ENCODE results near the gene NDUFS6.

DNA sequence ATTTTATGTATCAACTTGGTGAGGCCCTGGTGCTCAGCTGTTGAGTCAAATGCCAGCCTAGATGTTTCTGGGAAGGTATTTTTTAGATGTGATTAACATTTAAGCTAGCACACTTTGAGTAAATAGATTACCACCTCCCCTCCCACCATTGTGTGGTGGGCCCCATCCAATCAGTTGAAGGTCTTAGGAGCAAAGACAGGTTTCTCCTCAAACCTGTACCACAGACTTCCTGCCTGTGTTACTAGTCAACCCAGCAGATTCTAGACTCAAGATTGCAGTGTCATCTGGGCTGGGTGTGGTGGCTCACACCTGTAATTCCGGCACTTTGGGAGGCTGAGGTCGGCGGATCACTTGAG is 35.3 kb upstream of the NDUFS6 start:
- TF ChIP-seq, protein P1, sequence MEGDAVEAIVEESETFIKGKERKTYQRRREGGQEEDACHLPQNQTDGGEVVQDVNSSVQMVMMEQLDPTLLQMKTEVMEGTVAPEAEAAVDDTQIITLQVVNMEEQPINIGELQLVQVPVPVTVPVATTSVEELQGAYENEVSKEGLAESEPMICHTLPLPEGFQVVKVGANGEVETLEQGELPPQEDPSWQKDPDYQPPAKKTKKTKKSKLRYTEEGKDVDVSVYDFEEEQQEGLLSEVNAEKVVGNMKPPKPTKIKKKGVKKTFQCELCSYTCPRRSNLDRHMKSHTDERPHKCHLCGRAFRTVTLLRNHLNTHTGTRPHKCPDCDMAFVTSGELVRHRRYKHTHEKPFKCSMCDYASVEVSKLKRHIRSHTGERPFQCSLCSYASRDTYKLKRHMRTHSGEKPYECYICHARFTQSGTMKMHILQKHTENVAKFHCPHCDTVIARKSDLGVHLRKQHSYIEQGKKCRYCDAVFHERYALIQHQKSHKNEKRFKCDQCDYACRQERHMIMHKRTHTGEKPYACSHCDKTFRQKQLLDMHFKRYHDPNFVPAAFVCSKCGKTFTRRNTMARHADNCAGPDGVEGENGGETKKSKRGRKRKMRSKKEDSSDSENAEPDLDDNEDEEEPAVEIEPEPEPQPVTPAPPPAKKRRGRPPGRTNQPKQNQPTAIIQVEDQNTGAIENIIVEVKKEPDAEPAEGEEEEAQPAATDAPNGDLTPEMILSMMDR (IDR thresholded peaks at IDR 0.05): no peak
- TF ChIP-seq POLR2A (IDR thresholded peaks at IDR 0.05): no peak
